Endometrial microvascular endothelial cells (primary cell): ENCODE results near the gene CXCL11. TPM values are rescaled to one million over a fixed set of nuclear protein-coding genes. Genes with fewer than 3 reads are reported as not detected.
"Not testable (repeated sequence)": the region's sequence is repeated elsewhere in the genome, so short reads cannot be mapped to it uniquely, and the experiment has no call there.

Experiments used
- in situ Hi-C: cut with HindIII; loops from 2 replicates; pipeline ENCODE4 v1.10.0; 2017; ENCODE audit warnings: low sequenced_read_pairs, low pct_unique_long_range_greater_than_20kb; ENCODE audit errors: inconsistent ontology term
- total RNA-seq: library from RNA; depleted of rRNA; stranded (reverse); fragments of >200 nt; gene quantifications from one replicate; pipeline ENCODE4 v1.2.3, GENCODE V29; 2015; ENCODE audit errors: inconsistent ontology term

Gene CXCL11
- total RNA-seq, 1 donor from 2014 or later, result 1.3 TPM

GRCh38 chr4:76049860-76050416, 14.1 kb upstream of the CXCL11 start:
- in situ Hi-C loops, result not testable (repeated sequence)

- in situ Hi-C loops, result not testable (repeated sequence)
These were observed 8.8 kb upstream of the CXCL11 start for GRCh38 chr4:76044686-76045085.

DNA sequence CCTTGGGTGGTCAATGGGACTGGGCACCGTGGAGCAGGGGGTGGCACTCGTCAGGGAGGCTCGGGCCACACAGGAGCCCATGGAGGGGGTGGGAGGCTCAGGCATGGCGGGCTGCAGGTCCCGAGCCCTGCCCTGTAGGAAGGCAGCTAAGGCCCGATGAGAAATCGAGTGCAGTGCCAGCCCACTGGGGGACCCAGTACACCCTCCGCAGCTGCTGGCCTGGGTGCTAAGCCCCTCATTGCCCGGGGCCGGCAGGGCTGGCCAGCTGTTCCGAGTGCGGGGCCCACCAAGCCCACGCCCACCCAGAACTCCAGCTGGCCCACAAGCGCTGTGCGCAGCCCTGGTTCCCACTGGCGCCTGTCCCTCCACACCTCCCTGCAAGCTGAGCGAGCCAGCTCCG, 7.4 kb upstream of the CXCL11 start:
- in situ Hi-C loops, result not testable (repeated sequence)

- in situ Hi-C loops, result not testable (repeated sequence)
These were observed 6.5 kb upstream of the CXCL11 start for GRCh38 chr4:76042241-76042998.

DNA sequence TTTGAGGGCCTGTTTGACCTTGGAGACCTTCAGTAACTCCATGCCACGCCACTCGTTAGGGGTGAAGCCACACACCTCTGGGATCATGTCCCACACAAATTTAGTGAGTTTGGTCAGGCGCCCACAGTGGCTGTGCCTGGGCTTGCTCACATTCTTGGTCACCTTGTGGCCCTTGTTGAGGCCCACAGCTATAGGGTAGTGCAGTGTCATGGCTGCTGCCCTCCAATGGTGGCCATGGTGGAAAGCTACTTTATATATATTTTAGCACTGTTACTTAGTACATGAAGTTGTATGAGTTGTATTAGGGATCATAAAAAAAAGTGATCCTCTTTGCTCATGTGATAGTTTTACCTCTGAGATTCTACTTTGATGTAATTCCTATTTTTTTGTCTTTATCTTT, 985 bp upstream of the CXCL11 start:
- in situ Hi-C loops, result no loop called here

- in situ Hi-C loops, result no loop called here
These were observed 729 bp downstream of the CXCL11 start for GRCh38 chr4:76035141-76035540.

GRCh38 chr4:76029300-76029699, 6.6 kb downstream of the CXCL11 start:
- in situ Hi-C loops, result no loop called here

GRCh38 chr4:76028350-76028765, 7.5 kb downstream of the CXCL11 start:
- in situ Hi-C loops, result no loop called here

- in situ Hi-C loops, result no loop called here
These were observed 11.8 kb downstream of the CXCL11 start for GRCh38 chr4:76024065-76024464.

GRCh38 chr4:76023389-76023788, 12.5 kb downstream of the CXCL11 start, which contains the start of gene CXCL10:
TSS of gene CXCL10 (minus strand) at chr4:76023497. CDS start at chr4:76023431, 66 bp downstream.
- in situ Hi-C loops, result no loop called here

- in situ Hi-C loops, result no loop called here
These were observed 13.2 kb downstream of the CXCL11 start for GRCh38 chr4:76022677-76023076.

DNA sequence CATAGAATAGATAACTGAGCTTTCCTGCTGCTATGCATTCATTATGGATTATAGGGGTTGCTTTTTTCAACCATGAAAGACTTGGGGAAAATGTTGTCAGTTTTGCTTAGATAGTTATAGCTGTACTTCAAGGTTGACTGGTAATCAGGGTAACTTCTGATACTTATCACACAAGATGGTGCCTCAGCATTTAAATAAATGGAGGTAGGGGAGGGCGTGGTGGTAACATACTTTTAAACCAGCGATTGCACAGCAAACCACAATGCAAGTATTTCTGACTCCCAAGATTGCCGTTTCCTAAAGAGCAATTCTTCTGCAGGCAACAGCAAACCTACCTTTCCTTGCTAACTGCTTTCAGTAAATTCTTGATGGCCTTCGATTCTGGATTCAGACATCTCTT, 13.8 kb downstream of the CXCL11 start:
- in situ Hi-C loops, result no loop called here

DNA sequence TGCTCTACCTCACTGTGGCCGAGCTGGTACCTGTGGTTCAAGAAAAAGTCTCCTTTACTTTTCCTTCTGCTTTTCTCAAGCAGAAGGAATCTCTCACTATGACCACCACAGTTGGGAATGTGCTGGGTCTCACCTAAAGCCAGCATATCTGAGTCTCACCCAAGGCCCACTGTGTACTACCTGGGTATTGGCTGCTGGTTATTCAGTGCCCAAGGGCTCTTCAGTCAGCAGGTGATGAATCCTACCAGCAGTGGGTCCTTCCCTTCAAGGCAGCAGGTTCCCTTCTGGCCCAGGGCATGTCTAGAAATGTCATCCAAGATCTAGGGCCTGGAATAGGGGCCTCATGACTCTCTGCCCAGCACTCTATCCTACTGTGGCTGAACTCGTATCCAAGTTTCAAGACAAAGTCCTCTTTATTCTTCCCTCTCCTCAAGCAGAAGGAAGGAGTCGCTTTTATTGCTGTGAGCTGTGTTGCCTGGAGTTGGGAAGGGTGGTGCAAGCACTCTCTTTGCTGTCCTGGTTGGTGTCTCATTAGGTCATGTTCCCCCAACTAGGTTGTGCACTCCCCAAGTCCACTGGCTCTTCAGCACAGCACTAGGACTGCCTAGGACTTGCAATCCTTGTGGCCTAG, 18.7 kb downstream of the CXCL11 start:
- in situ Hi-C loops, result no loop called here

DNA sequence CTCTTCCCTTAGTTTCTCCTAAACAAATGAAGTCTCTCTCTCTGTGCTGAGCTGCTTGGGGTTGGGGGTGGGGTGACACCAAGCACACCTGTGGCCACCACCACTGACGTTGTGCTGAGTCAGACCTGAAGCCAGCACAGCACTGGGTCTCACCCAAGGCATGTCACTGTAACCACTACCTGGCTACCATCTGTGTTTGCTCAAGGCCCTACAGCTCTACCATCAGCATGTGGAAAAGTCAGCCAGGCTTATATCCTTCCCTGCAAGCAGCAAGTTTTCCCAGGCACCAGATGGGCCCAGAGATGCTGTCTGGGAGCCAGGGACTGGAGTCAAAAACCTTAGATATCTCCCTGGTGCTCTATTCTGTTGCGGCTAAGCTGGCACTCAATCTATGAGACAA, 19.5 kb downstream of the CXCL11 start:
- in situ Hi-C loops, result no loop called here

DNA sequence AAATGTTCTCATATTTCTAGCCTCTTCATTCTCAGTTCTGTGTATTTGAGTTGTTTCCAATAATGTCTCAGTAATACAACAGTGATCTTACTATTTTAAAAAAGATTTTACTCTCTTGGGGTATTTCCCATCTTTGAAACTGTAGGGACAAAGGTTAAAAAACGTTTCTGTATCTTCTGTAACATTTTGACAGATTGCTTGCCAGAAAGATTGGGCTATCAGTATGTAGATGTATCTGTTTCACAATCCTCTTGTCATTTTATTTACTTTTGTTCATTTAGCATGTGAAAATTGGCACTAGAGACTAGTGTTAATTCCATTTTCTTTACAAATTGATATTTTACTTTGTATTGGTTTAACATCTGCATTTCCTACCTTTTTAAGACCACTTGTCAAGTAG, 22.3 kb downstream of the CXCL11 start:
- in situ Hi-C loops, result no loop called here

- in situ Hi-C loops, result no loop called here
These were observed 23.5 kb downstream of the CXCL11 start for GRCh38 chr4:76012388-76012801.

DNA sequence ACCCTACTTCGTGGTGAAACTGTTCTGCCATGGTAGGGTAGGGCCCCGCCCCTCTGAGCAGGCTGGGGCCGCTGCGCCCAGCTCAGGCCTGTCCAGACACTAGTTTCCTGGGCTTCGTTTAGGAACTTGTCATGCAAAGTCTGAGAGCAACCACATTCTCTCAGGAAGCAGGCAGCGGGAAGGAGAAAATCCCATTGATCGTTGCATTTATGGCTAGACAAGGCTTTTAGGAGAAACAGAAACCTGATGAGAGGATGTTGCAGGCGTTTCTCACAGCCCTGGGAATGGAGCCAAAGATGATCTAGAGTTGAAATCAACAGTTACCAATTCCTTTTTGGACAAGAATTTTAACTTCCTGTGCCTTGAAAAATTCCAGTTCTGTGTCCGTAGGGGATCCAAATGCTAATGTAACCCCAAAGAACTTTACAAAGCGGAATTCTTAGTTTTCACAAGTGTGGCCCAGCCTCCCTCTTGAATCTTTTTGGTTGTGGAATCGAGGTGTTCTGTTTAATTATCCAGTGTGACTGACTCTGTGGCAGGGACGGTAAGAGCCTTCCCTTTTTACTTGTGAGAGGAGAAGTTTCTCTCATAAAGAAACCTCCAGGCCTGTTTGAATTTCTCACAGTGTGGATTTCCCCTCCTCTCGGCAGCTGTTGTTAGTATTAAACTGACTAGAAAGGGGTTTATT, 24.0 kb downstream of the CXCL11 start:
- in situ Hi-C loops, result no loop called here

DNA sequence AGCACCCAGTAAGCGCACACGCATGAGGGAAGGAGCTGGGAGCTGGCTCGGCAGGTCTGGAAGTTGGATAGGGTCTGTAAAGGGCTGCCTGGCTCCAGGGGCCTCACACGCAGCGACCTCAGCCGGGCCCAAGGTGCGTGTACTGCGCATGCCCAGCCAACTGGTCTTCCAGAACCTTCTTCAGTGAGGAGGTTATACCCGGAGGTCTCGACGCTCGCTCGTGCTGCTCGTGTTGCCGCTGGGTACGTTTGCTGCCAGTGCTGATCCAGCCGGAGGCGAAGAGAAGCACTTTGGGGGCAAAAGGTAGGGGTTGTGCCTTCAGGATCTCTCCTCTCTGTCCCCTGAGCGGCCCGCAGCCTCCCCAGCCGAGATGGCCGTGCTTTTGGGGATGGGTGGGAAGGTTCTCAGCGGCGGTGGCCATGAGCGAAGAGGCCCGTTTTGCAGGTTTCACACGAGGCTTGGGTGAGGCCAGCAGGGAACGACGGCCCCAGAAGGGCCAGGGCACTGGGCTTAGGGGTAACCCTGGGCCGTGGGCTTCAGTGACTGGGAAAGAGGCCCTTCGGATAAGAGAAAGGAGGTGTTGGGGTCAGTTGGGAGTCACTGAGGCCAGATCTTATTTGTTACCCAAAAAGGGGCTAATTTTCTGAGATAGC, 24.7 kb downstream of the CXCL11 start:
- in situ Hi-C loops, result no loop called here

- in situ Hi-C loops, result no loop called here
These were observed 25.3 kb downstream of the CXCL11 start for GRCh38 chr4:76010576-76010975.
